Measurements from ENCODE around the gene ZNRF2. TPM values are rescaled to one million over a fixed set of nuclear protein-coding genes. Genes with fewer than 3 reads are reported as not detected.

Gene ZNRF2
- total RNA-seq: 10 to 100 TPM; 32.9 to 43.1 (median 35.4) TPM

- peak; percentile 98 to 100 for DNase-seq (ENCODE audit: low spot score in 2 of 2)
- intact Hi-C loops (cut with DNase I; ENCODE audit: low total_unique reads): loop anchor here (5.0 kb wide), 1 partner anchor 218 kb away; the partner anchor contains the start of gene GGCT
- peak within 1 kb of the TSS; percentile 78 for H3K4me3 ChIP-seq (ENCODE audit: low read depth, poor library complexity, severe bottlenecking)
- peak in 1 of 3 donors; percentile 18 for TF ChIP-seq CTCF (IDR thresholded peaks at IDR 0.05)
- peak in 1 of 2 donors; percentile 34 for TF ChIP-seq POLR2A (IDR thresholded peaks at IDR 0.05)
- WGBS, 2 donors: 0% methylated on average over 45 to 56 of the region's 96 CpGs
Observed at GRCh38 chr7:30284298-30285066, at the start of gene ZNRF2. ZNRF2 (plus strand) TSS chr7:30284597; CDS start chr7:30285358, 761 bp downstream.

- no peak overlapping the region for H3K4me3 ChIP-seq (ENCODE audit: low read depth, poor library complexity, severe bottlenecking)
- intact Hi-C loops (cut with DNase I; ENCODE audit: low total_unique reads): no loop called here
- 65 to 69% methylated on average over 1 of the region's 1 CpG for WGBS, 2 donors
- no peak for DNase-seq (ENCODE audit: low spot score in 2 of 2)
- TF ChIP-seq CTCF (IDR thresholded peaks at IDR 0.05) (no peak), POLR2A (IDR thresholded peaks at IDR 0.05) (no peak)
Observed at GRCh38 chr7:30237271-30237695, 47.1 kb upstream of the ZNRF2 start.

- H3K4me3 ChIP-seq (ENCODE audit: low read depth, poor library complexity, severe bottlenecking): no peak overlapping the region
- intact Hi-C loops (cut with DNase I; ENCODE audit: low total_unique reads): no loop called here
- peak in 1 of 2 donors; percentile 62 for DNase-seq (ENCODE audit: low spot score in 2 of 2)
- TF ChIP-seq CTCF (IDR thresholded peaks at IDR 0.05): no peak
- no peak for TF ChIP-seq POLR2A (IDR thresholded peaks at IDR 0.05)
Observed at GRCh38 chr7:30238721-30239441, 45.5 kb upstream of the ZNRF2 start.

- no peak for DNase-seq (ENCODE audit: low spot score in 2 of 2)
- 59 to 65% methylated on average over 6 of the region's 6 CpGs for WGBS, 2 donors
- H3K4me3 ChIP-seq (ENCODE audit: low read depth, poor library complexity, severe bottlenecking): no peak overlapping the region
- no peak for TF ChIP-seq CTCF (IDR thresholded peaks at IDR 0.05)
- no peak for TF ChIP-seq POLR2A (IDR thresholded peaks at IDR 0.05)
- intact Hi-C loops (cut with DNase I; ENCODE audit: low total_unique reads): no loop called here
Observed at GRCh38 chr7:30240106-30240800, 44.1 kb upstream of the ZNRF2 start.

- intact Hi-C loops (cut with DNase I; ENCODE audit: low total_unique reads): no loop called here
- WGBS, 2 donors: 87 to 98% methylated on average over 2 of the region's 2 CpGs
- TF ChIP-seq CTCF (IDR thresholded peaks at IDR 0.05) (no peak), POLR2A (IDR thresholded peaks at IDR 0.05) (no peak)
- no peak overlapping the region for H3K4me3 ChIP-seq (ENCODE audit: low read depth, poor library complexity, severe bottlenecking)
- no peak for DNase-seq (ENCODE audit: low spot score in 2 of 2)
Observed at GRCh38 chr7:30241767-30242166, 42.6 kb upstream of the ZNRF2 start.
